HG03025 (cell line): ENCODE results near the gene LTBP1.

Experiments used
- ATAC-seq: cut with Tn5 transposase; IDR thresholded peaks from one replicate; pipeline ENCODE4 v1.9.1; 2021; ENCODE audit warnings: mild to moderate bottlenecking, moderate library complexity; ENCODE audit not compliant: unreplicated experiment, low FRiP score

LTBP1 gene

DNA sequence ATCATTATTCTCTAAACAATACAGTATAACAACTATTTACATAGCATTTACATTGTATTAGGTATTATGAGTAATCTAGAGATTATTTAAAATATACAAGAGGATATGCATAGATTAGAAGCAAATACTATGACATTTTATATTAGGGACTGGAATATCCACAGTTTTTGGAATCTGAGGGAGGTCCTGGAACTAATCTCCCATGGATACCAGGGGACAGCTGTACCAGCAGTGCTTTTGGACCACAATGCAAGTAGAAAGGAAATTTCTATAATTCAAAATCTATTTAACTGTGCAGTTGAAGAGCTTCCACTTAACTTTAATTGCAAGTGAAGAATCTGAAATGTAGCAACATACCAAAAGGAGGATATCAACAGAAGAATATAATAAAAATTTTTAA lies 120.8 kb downstream of the LTBP1 start:
- no peak for ATAC-seq

DNA sequence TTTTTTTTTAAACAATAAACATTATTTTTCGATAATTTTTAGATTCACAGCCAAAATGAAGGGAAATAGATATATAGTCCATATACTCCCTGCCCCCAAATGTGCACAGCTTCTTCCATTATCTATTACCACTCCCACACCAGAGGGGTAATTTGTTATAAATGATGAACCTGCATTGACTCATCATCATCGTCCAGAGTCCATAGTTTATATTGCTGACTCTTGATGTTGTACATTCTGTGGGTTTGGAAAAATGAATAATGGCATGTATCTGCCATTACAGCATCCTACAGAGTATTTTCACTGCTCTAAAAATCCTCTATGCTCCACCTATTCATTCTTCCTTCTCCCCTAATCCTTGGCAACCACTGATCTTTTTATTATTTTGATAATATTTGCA lies 121.5 kb downstream of the LTBP1 start:
- ATAC-seq = no peak

- no peak for ATAC-seq
These were observed 123.3 kb downstream of the LTBP1 start for GRCh38 chr2:33069894-33070651.

GRCh38 chr2:33071591-33071990 lies 124.8 kb downstream of the LTBP1 start:
- no peak for ATAC-seq

DNA sequence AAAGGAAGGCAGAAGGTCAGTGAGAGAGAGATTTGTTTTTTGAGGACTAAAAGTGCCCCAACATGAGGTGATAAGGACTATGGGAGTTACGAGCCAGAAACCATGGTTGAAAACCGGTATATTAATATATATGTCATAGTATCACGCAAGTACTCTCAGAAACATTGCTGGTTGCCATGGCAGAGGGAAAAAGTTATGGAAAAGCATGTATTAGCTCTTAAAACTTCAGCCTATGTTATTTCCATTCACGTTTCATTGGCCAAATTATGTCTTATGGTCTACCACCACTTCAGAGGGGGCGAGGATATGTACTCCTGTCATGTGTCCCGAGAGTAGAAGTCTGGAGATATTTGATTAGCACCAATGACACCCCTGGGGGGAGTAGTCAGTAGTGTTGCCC lies 125.9 kb downstream of the LTBP1 start:
- no peak for ATAC-seq

DNA sequence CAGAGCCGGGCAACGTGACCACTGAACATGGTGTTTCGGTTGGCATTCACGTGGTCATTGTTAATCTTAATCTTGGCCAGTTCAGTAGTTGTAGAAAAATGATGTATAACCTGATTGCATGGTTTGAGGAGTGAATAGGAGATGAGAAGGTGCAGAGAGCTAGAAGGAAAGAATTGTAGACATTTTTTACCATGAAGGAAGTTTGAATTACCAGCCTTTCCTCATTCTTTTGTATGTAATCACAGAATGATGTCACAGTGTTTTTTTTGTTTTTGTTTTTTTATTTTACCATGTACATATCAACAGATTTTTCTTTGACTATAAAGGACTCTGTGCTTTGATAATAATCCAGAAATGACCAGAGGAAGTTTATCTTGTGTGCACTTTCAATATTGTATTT lies 126.3 kb downstream of the LTBP1 start:
- ATAC-seq = no peak

DNA sequence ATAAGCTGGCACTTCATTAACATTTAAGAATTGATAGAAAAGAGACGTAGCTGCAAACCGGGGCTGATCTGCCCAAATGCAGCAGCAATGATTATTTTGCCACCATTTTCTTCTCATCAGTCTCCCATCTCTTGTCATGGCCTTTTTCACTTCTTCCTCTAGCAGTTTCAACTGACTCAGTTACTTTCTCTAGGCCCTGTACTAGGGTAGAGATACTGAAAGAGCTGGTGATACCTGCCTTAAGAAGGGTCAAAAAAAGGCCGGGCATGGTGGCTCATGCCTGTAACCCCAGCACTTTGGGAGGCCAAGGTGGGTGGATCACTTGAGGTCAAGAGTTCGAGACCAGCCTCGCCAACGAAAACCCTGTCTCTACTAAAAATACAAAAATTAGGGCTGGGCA lies 127.4 kb downstream of the LTBP1 start:
- no peak for ATAC-seq

- ATAC-seq = no peak
These were observed 130.6 kb downstream of the LTBP1 start for GRCh38 chr2:33077311-33077710.

- ATAC-seq = no peak
These were observed 131.1 kb downstream of the LTBP1 start for GRCh38 chr2:33077844-33078243.

GRCh38 chr2:33081691-33082090 lies 134.9 kb downstream of the LTBP1 start:
- ATAC-seq = no peak

GRCh38 chr2:33083699-33084387 lies 137.1 kb downstream of the LTBP1 start:
- no peak for ATAC-seq

DNA sequence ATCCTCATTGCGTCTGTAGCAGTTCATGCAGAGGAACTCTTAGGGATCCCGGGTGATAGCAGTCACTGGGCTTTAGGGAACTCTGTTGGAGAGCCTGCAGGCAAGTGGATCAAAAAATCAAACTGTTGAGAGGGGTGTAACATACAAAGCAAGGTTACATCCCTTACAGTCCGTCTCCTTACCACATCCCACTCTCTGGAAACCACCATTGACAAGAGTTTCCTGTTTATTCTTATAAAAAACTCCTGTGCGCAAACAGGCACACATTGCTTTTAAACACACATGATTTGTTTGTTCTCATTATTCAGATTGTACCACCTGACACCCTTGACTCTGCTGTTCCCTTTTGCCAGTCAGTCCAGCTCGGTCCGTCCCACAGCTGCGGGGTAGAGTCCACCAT lies 137.7 kb downstream of the LTBP1 start:
- no peak for ATAC-seq

DNA sequence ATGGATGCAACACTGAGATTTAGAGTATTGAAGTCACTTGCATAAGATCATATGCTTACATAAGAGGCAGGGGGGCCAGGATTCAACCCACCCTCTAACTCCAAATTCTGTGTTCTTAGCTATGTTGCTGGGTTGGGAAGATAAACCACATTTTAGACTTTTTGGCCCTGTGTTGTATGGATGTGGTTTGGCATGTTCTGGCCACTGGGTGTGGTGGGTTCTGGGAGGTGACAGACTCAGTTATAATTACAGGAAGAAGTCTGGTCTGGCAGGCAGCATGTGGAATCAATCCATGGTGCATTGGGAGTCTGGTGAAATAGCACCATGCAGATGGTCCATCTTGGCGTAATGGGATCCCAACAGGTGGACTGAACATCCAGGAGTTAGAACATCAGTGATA lies 138.9 kb downstream of the LTBP1 start:
- ATAC-seq = no peak

- ATAC-seq = no peak
These were observed 139.8 kb downstream of the LTBP1 start for GRCh38 chr2:33086400-33087015.

- ATAC-seq = no peak
These were observed 143.9 kb downstream of the LTBP1 start for GRCh38 chr2:33090553-33091134.

- no peak for ATAC-seq
These were observed 144.9 kb downstream of the LTBP1 start for GRCh38 chr2:33091541-33092123.

GRCh38 chr2:33093283-33093993 lies 146.7 kb downstream of the LTBP1 start:
- ATAC-seq = no peak

DNA sequence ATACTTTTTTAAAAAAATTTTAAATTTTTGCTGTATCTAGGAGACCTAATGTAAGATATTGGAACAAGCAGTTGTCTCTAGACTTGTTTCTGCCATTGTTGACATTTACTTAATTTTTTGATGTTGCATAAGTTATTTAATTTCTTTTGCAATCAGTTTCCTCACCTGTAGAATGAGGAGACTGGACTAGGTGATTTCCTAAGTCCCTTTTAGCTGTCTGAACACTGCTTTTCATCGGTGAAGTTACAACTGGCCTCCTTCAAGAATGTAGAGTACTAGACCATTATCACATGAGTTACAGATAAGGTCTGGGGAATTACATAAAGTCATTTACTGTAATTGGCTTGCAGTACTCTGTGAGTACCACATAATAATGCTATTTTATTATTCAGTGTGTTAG lies 147.6 kb downstream of the LTBP1 start:
- no peak for ATAC-seq

- no peak for ATAC-seq
These were observed 153.2 kb downstream of the LTBP1 start for GRCh38 chr2:33099989-33100388.

DNA sequence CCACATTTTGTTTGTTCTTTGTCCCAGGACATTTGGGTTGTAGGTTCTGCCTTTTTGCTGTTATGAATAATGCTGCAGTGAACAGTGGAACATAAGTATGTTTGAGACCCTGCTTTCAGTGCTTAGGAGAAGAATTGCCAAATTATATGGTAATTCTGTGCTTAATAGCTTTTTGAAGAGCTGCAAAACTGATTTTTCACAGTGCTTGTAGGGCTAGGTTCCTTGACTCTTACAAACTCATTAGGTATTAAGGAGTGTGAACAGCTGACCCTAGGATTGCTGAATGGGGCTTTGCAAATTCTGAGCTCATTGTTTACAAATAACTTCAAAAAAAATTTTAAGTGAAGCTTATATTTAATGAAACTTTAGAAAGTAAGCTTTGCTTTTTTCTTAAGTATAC lies 154.2 kb downstream of the LTBP1 start:
- no peak for ATAC-seq
